Stimulated activated CD4-positive, alpha-beta T cell treated with anti-CD3 and anti-CD28 coated beads, Interleukin-1b, Interleukin-23, amount 100 ng/mL, for 24 hours (primary cell): ENCODE data around the gene SLC29A4.
"Not testable (repeated sequence)": the region's sequence is repeated elsewhere in the genome, so short reads cannot be mapped to it uniquely, and the experiment has no call there.

Experiments used
- DNase-seq, 4 experiments: peaks; one replicate each; pipeline ENCODE4 v3.0.0-alpha.2; 2020; ENCODE audit warnings: low read depth in 4 of 4, low spot score in 1 of 4

The SLC29A4 gene

DNA sequence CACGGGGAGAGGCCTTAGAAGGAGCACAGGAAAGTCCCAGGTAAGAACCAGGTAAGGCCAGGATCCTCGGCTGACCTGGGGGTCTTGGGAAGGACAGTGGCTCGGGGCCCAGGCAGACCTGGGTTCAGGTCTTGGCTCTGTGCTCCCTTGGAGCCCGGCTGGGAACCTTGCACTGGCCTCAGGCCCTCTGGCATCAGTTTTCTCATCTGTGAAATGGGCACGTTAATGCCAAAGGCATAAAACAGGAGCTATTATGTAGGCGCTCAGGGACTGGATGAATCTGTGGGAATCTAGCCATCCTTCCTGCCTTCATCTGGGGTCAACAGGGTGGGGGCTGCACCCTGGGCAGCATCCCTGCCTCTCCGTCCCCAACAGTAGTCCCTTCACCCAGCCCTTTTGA lies 8.3 kb upstream of the SLC29A4 start:
- no peak for DNase-seq

DNA sequence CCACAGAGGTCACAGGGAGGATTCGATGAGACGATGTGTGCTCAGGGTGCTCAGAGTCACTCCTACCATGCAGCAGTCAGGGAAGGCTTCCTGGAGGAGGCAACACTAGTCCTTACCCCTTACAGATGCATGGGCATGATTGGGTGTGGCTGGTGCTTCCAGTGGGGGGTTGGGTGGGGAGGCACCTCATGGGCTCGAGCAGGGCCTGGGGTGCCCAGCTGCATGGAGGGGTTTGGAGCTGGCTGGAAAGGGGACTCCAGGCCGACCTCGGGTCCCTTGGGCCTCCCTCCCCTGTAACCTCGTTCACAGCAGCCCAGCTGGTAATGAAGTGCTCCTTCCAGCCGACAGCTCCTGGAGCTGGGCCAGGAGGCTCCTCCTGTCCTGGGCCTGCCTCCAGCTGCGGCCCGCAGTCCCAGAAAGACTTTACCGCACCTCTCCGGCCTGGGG lies 7.7 kb upstream of the SLC29A4 start:
- DNase-seq: not testable (repeated sequence)

DNA sequence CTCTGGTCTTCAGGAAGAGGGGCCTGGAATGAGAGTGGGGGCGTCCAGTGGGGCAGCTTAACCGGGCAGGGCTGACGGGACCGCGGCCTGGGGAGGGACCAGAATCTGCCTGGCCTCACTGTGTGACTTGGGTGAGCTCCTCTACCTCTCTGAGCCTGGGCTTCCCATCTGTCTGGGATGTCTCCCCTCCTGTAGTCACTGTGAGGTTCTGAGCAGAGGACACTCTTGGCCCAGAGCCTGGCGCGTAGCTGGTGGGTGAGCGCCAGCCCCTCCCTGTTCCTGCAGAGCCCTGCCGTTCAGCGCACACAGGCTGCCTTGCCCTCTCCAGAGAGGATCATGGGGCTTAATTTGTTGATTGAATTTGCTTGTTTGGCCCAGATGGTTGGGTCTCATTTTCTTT lies 7.2 kb upstream of the SLC29A4 start:
- not testable (repeated sequence) for DNase-seq

DNA sequence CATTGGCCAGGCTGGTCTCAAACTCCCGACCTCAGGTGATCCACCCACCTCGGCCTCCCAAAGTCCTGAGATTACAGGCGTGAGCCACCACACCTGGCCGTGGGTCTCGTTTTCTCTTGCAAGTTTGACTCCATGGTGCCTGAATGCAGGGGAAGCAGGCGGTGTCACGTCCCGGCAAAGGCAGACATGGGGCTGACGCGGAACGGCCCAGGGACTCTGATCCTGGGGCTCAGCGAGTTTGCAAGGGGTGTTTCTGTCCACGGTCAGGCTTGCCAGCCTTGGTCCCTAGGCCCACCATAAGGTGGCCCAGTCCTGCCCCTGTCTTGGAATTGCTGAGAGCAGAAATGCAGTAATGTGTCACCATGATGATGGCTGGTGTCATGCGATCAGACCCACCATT lies 6.6 kb upstream of the SLC29A4 start:
- not testable (repeated sequence) for DNase-seq

DNA sequence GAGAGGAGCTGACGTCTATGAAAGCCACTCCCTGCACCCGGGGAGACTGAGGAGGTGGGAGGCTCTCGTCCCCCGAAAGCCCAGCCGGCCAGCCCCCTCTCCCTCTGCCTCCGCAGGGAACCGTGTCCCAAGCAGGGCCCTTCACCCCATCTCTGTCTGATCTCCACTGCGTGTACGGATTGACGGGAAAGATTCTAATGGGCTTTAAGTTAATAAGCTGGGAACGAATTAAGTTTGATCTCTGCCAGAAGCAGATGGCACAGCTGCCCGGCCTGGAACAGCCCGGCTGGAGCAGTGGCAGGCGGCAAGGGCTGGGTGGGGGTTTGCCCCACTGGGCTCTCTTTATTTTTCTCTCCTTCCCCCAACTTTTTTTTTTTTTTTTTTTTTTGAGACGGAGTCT lies 6.1 kb upstream of the SLC29A4 start:
- DNase-seq: no peak

DNA sequence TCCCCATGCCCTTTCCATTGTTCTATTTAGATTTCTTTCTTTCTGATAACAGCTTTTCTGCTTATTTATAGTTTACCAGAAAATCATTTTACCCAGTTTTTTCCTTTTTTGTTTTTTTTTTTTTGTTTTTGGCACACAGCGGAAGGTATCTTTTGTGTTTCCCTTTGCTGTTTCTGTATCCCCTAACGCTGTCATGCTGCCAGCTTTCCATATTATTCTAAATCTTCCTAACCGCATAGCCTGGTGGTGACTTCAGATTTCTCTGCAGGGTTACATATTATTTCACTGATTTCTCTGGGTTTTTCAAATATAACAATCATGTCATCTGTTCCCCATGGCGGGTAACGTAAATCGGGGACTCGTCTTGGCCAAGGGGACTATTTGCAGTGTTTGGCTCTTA lies 4.0 kb upstream of the SLC29A4 start:
- no peak for DNase-seq

DNA sequence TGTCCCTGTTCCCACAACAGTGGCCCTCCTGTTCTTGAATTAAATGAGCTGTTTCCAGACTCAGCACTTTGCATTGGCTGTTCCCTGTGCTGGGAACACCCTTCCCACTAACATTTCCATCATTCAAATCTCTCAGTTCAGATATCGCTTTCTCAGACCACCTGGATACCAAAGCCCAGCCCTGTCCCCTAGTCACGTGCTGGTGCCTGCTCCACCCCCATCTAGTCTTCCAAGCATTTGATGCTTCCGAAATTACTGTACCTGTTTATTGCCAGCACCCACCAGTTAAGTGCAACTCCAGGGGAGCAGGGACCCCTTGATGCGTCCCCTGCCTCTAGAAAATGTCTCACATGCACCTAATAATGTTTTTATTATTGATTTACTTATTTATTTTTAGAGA lies 3.0 kb upstream of the SLC29A4 start:
- DNase-seq: no peak

DNA sequence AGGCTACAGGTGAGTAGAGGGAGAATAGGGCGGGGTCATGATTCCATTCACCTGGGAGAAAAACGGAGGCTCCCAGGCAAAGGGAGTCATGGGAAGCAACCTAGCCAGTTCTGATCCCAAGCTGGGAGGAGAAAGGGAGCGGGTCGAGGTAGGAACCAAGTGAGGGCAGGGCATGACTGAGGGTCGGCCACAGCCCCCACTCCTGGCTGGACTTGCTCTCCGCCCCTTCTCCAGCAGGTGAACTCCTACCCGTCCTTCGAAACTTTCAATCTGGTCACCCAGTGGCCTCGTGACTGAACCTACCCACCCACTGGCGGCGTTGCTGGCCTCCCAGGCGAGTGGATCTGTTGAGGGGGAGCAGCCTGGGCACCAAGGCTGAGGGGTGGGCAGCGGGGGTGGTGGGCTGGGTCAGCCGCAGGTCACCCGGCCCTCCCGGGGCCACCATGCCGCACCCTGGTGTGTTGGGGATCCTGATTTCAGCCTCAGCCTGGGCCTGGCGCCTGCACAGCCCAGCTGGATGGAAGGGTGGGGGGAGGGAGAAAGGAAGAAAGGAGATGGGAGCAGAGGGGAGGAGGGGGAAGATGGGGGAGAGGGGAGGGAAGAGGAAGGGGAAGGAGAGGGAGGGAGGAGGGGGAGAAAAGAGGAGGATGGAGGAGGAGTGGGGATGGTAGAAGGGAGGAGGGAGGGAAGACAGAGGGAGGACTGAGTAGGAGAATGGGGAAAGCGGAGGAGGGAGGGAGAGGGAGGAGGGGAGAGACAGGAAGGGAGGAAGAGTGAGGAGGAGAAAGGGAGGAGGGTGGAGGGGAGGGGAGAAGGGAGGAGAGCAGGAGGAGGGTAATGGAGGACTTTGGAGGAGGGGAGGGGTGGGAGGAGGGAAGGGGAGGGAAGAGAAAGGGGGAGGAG lies 894 bp upstream of the SLC29A4 start:
- not testable (repeated sequence) for DNase-seq

DNA sequence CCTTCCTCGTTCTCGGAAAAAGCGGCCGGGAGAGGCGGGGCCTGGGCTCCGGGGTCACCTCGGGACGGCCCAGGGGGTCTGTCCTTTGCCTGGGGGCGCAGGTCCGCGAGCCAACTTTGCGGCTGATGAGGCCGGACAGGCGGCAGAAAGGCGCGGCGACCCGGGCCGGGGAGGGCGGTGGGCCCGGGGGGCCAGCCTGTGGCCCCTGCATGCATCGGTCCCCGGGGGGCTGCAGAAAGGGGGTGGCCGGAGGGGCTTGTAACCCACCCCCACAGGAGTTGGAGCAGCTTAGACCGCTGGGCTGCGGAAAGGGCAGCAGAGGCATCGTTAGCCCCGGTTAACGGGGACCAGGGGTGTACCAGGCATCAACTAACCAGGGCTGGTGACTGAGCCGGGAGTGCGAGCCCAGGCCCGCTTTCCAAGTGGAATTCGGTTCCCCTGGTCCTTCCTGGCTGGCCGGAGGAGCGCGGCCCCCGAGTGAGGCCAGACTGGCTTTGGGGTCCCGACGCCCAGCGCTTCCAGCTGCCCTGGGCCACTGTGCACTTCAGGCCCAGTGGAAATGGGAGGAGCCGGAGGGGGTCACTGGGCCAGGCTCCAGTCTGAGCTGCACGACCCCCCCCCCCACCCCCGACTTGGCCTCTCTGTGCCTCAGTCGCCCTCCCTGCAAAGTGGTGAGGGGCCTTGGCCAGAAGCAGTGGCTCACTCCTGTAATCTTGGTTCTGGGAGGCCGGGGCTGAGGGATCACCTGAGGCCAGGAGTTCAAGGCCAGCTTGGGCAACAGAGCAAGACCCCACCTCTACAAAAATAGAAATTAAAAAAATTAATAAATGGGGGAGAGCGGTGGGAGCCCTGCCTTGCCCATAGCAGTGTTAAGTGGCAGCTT lies 919 bp downstream of the SLC29A4 start:
- no peak for DNase-seq

DNA sequence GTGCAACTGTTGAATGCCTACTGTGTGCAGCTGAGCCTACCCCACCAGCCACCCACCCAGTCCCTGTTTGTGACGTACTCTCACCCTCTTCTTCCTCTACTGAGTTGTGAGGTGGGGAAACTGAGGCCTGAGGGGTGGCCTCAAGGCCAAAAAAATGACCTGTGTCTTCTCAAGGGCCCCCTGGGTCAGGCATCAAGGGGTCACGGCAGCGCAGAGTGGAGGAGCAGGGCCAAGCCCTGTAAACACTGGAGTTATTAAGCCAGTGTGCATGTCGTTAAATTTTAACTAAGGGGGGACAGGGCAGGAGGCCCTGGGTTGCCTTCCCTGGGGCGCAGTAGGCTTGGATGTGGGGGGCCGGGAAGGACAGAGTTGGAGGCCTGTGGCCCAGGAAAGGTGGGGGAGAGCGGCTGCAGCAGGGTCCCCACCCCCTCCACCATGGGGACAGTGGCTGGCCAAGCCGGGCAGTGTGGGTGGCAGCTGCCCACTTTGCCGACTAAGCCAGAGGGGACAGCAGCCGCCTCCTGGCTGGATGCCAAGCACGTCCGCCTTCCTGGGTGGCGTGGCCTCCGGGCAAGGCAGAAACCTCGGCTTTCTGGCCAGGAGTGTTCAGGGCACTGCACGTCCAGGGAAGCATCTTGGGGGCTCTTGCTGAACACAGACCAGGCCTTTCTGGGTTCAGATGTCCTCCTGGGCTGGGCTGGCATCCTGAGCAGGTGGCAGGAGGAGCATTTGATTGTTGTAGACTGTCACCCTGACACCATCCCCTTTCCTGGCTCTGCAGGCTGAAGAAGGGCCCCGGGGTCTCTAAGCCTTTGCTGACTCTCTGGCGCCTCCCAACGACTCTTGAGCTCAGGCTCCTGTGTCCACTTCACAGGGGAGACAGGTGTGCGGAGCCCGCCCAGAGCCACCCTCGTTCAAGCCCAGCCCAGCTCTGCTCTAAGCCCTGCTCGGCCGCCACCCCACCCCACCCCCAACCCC lies 1.9 kb downstream of the SLC29A4 start:
- DNase-seq: no peak

DNA sequence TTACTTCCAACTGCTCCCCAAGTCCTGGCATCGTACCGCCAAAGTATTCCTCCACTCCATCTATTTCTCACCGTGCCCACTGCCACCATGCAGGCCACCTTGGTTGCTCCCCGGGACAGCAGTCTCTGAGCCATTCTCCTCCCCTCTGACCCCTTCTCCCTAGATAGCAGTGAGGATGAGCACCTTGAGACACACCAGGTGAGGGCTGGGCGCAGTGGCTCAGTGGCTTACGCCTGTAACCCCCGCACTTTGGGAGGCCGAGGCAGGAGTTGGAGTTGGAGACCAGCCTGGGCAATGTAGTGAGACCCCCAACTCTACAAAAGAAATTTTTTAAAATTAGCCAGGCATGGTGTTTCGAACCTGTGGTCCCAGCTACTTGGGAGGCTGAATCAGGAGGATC lies 4.2 kb downstream of the SLC29A4 start:
- DNase-seq: no peak

DNA sequence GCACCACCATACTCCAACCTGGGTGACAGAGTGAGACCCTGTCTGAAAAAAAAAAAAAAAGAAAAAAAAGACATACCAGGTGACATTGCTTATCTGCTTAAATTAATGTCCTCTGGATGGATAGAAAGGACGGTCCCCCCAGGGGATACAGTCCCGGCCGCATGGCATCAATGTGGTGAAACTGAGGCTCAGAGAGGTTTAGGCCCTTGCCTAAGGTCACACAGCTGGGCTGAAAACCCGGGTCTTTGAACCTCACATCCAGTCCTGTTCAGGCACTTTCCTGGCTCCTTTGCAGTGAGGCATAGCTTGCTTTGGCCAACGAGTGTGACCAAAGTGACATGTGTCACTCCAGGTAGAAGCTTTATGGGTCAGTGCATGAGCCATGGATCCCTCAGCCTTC lies 4.6 kb downstream of the SLC29A4 start:
- not testable (repeated sequence) for DNase-seq

DNA sequence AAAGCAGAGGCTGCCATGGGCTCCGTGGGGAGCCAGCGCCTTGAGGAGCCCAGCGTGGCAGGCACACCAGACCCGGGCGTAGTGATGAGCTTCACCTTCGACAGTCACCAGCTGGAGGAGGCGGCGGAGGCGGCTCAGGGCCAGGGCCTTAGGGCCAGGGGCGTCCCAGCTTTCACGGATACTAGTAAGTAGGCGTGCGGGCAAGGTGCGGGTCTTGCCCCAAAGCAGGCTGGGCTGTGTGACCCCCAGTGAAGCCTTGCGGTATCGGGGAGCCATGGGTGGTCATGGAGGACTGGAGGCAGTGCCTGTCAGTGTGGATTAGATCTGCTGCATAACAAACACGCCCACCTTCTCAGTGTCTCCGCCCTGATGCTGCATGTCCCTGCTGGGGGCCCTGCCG lies 5.1 kb downstream of the SLC29A4 start:
- no peak for DNase-seq

DNA sequence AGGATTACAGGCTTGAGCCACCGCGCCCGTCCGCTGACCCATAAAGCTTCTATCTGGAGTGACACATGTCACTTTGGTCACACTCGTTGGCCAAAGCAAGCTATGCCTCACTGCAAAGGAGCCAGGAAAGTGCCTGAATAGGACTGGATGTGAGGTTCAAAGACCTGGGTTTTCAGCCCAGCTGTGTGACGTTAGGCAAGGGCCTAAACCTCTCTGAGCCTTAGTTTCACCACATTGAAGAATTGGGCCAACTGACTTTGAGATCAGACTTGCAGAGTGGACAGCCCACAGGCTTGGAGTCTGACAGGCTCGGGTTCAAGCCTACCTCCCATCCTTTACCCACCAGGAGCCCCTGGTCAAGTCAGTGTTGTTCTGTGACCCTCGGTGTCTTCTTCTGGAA lies 5.8 kb downstream of the SLC29A4 start:
- DNase-seq: not testable (repeated sequence)

DNA sequence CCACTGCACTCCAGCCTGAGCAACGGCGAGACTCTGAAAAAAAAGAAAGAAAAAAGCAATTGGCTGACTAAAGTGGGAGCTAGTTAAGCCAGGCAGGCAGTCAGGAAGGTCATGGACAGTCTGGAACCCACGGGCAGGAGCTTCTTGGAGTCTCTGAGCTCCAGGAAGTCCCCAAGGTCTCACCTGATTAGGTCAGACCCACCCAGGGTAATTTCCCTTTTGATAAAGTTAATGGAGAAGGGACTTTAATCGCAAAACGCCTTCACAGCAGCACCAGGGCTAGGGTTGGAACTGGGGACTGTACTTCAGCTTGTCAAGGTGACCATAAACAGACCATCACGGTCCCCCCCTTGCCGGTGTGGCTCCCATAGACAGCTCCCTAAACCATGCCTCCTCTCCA lies 6.6 kb downstream of the SLC29A4 start:
- no peak for DNase-seq

DNA sequence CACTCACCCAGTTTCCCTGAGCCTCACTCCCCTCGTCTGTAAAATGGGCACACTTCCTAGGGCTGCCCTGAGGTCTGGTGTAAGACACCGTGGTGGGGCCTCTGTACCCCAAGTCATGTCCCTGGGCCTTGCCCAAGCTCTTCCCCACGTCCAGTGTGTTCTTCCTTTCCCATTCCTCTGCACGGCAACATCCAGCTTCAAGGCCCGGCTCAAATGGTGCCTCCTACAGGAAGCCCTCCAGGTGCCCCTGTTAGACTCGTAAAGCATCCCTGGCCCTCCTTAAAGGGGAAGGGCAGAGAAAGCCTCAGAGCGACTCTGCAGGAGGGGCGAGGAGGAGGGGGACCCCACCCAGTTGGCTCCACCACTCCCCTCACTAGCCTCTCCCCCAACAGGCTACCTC lies 8.6 kb downstream of the SLC29A4 start:
- no peak for DNase-seq

DNA sequence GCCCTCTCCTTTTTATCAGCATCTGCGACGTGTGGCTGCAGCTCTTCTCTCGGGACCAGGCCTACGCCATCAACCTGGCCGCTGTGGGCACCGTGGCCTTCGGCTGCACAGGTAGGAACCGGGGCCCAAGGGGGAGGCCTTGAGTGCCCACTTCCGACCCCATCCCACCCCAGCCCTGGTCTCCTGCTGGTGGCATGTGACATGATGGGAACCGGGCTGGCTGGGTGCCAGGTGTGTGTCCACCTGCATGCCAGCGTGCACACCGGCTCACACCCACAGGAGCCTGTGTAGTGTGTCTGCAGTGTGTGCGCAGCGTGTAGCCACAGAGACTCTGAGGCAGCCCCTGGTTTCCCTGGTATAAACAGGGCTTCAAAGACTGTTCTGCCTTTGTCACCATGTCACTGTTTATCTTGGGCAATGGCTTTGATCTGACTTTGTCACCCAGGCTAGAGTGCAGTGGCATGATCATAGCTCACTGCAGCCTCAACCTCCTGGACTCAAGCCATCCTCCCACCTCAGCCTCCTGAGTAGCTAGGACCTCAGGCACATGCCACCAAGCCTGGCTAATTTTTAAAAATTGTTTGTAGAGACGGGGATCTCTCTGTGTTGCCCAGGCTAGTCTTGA lies 9.1 kb downstream of the SLC29A4 start:
- not testable (repeated sequence) for DNase-seq

DNA sequence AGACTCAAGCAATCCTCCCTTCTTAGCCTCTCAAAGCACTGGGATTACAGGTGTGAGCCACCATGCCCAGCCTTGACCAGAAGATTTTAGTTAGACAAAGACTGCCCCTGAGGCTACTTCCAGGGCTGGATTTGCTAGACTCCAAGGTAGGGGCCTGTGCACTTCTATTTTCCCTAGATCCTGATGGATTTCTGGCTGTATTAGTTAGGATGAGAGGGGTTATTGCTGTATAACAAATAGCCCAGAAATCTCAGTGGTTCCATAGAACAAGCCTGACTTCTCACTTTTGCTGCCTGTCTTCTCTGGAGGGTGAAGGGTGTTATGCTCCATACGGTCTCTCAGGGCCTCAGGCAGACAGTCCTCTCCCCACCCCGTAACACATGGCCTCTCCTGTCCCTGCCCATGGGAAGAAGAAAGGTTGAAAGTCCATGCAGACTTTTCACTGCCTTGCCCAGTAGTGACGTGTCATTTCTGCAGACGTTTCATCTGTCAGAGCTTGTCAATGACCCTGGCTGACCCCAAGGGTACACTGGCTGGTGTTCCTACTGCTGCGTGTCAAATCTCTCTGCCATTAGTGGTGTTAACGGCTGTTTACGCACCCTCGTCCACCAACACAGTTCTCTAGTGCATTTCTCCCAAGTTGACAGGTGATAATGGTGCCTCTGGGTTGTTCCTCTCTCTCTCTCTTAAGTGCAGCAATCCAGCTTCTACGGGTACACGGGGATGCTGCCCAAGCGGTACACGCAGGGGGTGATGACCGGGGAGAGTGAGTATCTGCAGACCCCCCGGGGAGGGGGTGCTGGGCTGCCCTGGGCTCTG lies 11.6 kb downstream of the SLC29A4 start:
- DNase-seq: no peak
